IMR-90 (cell line): ENCODE results near the gene CEBPG. TPM values are rescaled to one million over a fixed set of nuclear protein-coding genes. Genes with fewer than 3 reads are reported as not detected.

ENCODE experiments used
- ATAC-seq: fragments of 200-7000 bp; cut with Tn5 transposase; 2 replicates; pipeline ENCODE4 v1.9.1; 2020; ENCODE audit warnings: low read depth, mild to moderate bottlenecking, moderate library complexity
- BruUV-seq: library from RNA; stranded (reverse); fragments of 400-500 nt; replicated peaks from 2 replicates; lab custom pipeline; 2021; lab: Mats Ljungman, UMichigan
- CTCF ChIA-PET: fragments of 300-600 bp; formaldehyde crosslinking; extraction: SDS; loops from one replicate; lab custom pipeline; 2021; ENCODE audit warnings: antibody characterized with exemption; lab: Yijun Ruan, JAX
- POLR2A ChIA-PET: fragments of 300-600 bp; sonication (Branson Sonifier 250); formaldehyde crosslinking; loops from one replicate; lab custom pipeline; 2022; ENCODE audit warnings: antibody characterized with exemption; ENCODE audit not compliant: unreplicated experiment; lab: Charles Lee
- DNase-seq: peaks from one replicate; pipeline ENCODE4 v3.0.0; 2013
- H2AFZ ChIP-seq: replicated peaks from 2 replicates; pipeline ENCODE3; 2013; ENCODE audit warnings: low read length, mild to moderate bottlenecking; ENCODE audit not compliant: poor library complexity
- H2AK5ac ChIP-seq: 2 replicates; pipeline ENCODE4 v1.6.1; 2013; ENCODE audit warnings: low read depth, low read length, inconsistent platforms
- H2AK9ac ChIP-seq: replicated peaks from 2 replicates; pipeline ENCODE3; 2013; ENCODE audit warnings: mild to moderate bottlenecking, low read depth, low read length, moderate library complexity; ENCODE audit not compliant: poor library complexity
- H2BK120ac ChIP-seq: 2 replicates; pipeline ENCODE4 v1.6.1; 2013; ENCODE audit warnings: low read depth, low read length, inconsistent platforms
- H2BK15ac ChIP-seq: 3 replicates; pipeline ENCODE4 v1.6.1; 2013; ENCODE audit warnings: low read depth, low read length, inconsistent platforms
- H2BK20ac ChIP-seq: 2 replicates; pipeline ENCODE4 v1.6.1; 2013; ENCODE audit warnings: low read depth, mild to moderate bottlenecking, inconsistent platforms, low read length, moderate library complexity
- H2BK5ac ChIP-seq: 2 replicates; pipeline ENCODE4 v1.6.1; 2013; ENCODE audit warnings: mild to moderate bottlenecking, low read depth, low read length, inconsistent platforms; ENCODE audit not compliant: poor library complexity, severe bottlenecking
- H3K14ac ChIP-seq: replicated peaks from 2 replicates; pipeline ENCODE4 v1.6.1; 2013; ENCODE audit warnings: low read depth, low read length, inconsistent platforms
- H3K18ac ChIP-seq: 2 replicates; pipeline ENCODE4 v1.6.1; 2013; ENCODE audit warnings: low read depth, low read length, control low read depth
- H3K23ac ChIP-seq: 2 replicates; pipeline ENCODE4 v1.6.1; 2013; ENCODE audit warnings: low read depth, low read length, inconsistent platforms
- H3K27ac ChIP-seq: 2 replicates; pipeline ENCODE4 v1.5.1; 2013; ENCODE audit warnings: mild to moderate bottlenecking, control low read depth, low read length; ENCODE audit not compliant: insufficient read depth
- H3K27me3 ChIP-seq: 2 replicates; pipeline ENCODE4 v1.6.1; 2013; ENCODE audit warnings: low read length; ENCODE audit not compliant: control insufficient read depth, insufficient read depth
- H3K36me3 ChIP-seq: 2 replicates; pipeline ENCODE4 v1.6.1; 2013; ENCODE audit warnings: low read length, mixed read lengths; ENCODE audit not compliant: control insufficient read depth, insufficient read depth
- H3K4ac ChIP-seq: 2 replicates; pipeline ENCODE4 v1.6.1; 2013; ENCODE audit warnings: low read depth, low read length, inconsistent platforms
- H3K4me1 ChIP-seq: 2 replicates; pipeline ENCODE4 v1.6.1; 2013; ENCODE audit warnings: low read length, mixed read lengths; ENCODE audit not compliant: control insufficient read depth, insufficient read depth
- H3K4me2 ChIP-seq: 2 replicates; pipeline ENCODE4 v1.6.1; 2013; ENCODE audit warnings: low read depth, mild to moderate bottlenecking, control low read depth, low read length, moderate library complexity
- H3K4me3 ChIP-seq: 2 replicates; pipeline ENCODE4 v1.5.1; 2013; ENCODE audit warnings: low read depth, mild to moderate bottlenecking, control low read depth, low read length, moderate library complexity; ENCODE audit not compliant: insufficient read depth
- H3K56ac ChIP-seq: 2 replicates; pipeline ENCODE4 v1.6.1; 2013; ENCODE audit warnings: low read length, inconsistent platforms; ENCODE audit not compliant: insufficient read depth; ENCODE audit errors: extremely low read depth
- H3K79me1 ChIP-seq, 2 experiments: 2 replicates each; pipeline ENCODE4 v1.6.1; 2013; ENCODE audit warnings: low read length in 2 of 2, inconsistent platforms in 1 of 2, low read depth in 1 of 2
- H3K9ac ChIP-seq: 2 replicates; pipeline ENCODE4 v1.6.1; 2013; ENCODE audit warnings: low read depth, low read length, control low read depth
- H3K9me1 ChIP-seq: 2 replicates; pipeline ENCODE4 v1.6.1; 2013; ENCODE audit warnings: low read length, inconsistent platforms; ENCODE audit not compliant: insufficient read depth
- H3K9me3 ChIP-seq: 2 replicates; pipeline ENCODE4 v1.6.1; 2013; ENCODE audit warnings: low read length; ENCODE audit not compliant: control insufficient read depth, insufficient read depth
- H4K20me1 ChIP-seq: 2 replicates; pipeline ENCODE4 v1.6.1; 2013; ENCODE audit warnings: low read length, inconsistent platforms; ENCODE audit not compliant: insufficient read depth
- H4K5ac ChIP-seq: 2 replicates; pipeline ENCODE4 v1.6.1; 2013; ENCODE audit warnings: mild to moderate bottlenecking, low read depth, low read length, control low read depth
- H4K8ac ChIP-seq, 2 experiments: 2 replicates each; pipeline ENCODE4 v1.6.1; 2013; ENCODE audit warnings: low read depth in 2 of 2, low read length in 2 of 2, control low read depth in 1 of 2, inconsistent platforms in 1 of 2
- H4K91ac ChIP-seq: 2 replicates; pipeline ENCODE4 v1.6.1; 2013; ENCODE audit warnings: low read depth, low read length, inconsistent platforms; ENCODE audit not compliant: insufficient read depth
- BHLHE40 ChIP-seq: fragments of 150-350 bp; IDR thresholded peaks from 2 replicates; pipeline ENCODE4 v1.6.1; 2016; ENCODE audit warnings: mild to moderate bottlenecking, low read depth, low read length
- CEBPB ChIP-seq: IDR thresholded peaks from 2 replicates; pipeline ENCODE4 v1.6.1; 2012; ENCODE audit warnings: low read depth, low read length, improper control_type of control experiment
- CHD1 ChIP-seq: IDR thresholded peaks from 2 replicates; pipeline ENCODE4 v1.6.1; 2012; ENCODE audit warnings: low read depth, low read length, improper control_type of control experiment
- ELK1 ChIP-seq: fragments of 150-350 bp; IDR thresholded peaks from 2 replicates; pipeline ENCODE4 v1.6.1; 2016; ENCODE audit warnings: low read depth, mild to moderate bottlenecking, low read length, moderate library complexity, borderline replicate concordance
- MAFK ChIP-seq: IDR thresholded peaks from 2 replicates; pipeline ENCODE4 v1.6.1; 2012; ENCODE audit warnings: low read depth, low read length, improper control_type of control experiment
- NFE2L2 ChIP-seq: fragments of 150-350 bp; IDR thresholded peaks from 2 replicates; pipeline ENCODE4 v1.6.1; 2016; ENCODE audit warnings: low read depth, mild to moderate bottlenecking, low read length
- POLR2A ChIP-seq: IDR thresholded peaks from 2 replicates; pipeline ENCODE4 v1.6.1; 2012; ENCODE audit warnings: mild to moderate bottlenecking, low read depth, low read length
- RAD21 ChIP-seq: IDR thresholded peaks from 2 replicates; pipeline ENCODE4 v1.6.1; 2012; ENCODE audit warnings: low read length, improper control_type of control experiment
- RCOR1 ChIP-seq: IDR thresholded peaks from 2 replicates; pipeline ENCODE4 v1.6.1; 2012; ENCODE audit warnings: mild to moderate bottlenecking, low read length, improper control_type of control experiment; ENCODE audit not compliant: insufficient replicate concordance
- RFX5 ChIP-seq: IDR thresholded peaks from 2 replicates; pipeline ENCODE4 v1.8.0; 2012; ENCODE audit warnings: low read depth, mild to moderate bottlenecking, low read length, moderate library complexity
- SMC3 ChIP-seq: fragments of 150-350 bp; IDR thresholded peaks from 2 replicates; pipeline ENCODE4 v1.6.1; 2016; ENCODE audit warnings: low read depth, mild to moderate bottlenecking, antibody characterized with exemption, low read length, moderate library complexity
- USF2 ChIP-seq: fragments of 150-350 bp; IDR thresholded peaks from 2 replicates; pipeline ENCODE4 v1.6.1; 2017; ENCODE audit warnings: mild to moderate bottlenecking, antibody characterized with exemption, low read length, low read depth
- WGBS, 2 experiments: methylation state at CpG; one replicate each; pipeline versions ENCODE4 v1.1.5 to v1.1.7; 2013; ENCODE audit warnings: missing lambda C conversion rate in 2 of 2; ENCODE audit not compliant: insufficient read length in 1 of 2; ENCODE audit errors: extremely low coverage in 2 of 2; 5-methylcytosine and 5-hydroxymethylcytosine counted together
- dilution Hi-C: fragments of 300-500 bp; cut with HindIII; formaldehyde crosslinking; loops from one replicate; pipeline ENCODE4 v1.14.3; 2018; ENCODE audit warnings: low sequenced_read_pairs; ENCODE audit not compliant: unreplicated experiment
- in situ Hi-C: fragments of 300-500 bp; cut with MboI; formaldehyde crosslinking; loops from 3 replicates; pipeline ENCODE4 v1.14.3; 2019; ENCODE audit warnings: low sequenced_read_pairs, inconsistent platforms, mixed read lengths
- intact Hi-C: fragments of 100-400 bp; cut with micrococcal nuclease; formaldehyde crosslinking; loops from 2 replicates; pipeline ENCODE4 v1.10.0; 2022
- polyA plus RNA-seq, 3 experiments: library from polyadenylated mRNA; depleted of rRNA; stranded (reverse); fragments of >200 nt; gene quantifications; 2 replicates each; pipeline ENCODE4 v1.2.3, GENCODE V29; 2012; ENCODE audit warnings: low replicate concordance in 1 of 3
- total RNA-seq: library from RNA; depleted of rRNA; stranded (reverse); fragments of >200 nt; gene quantifications from 2 replicates; pipeline ENCODE4 v1.2.3, GENCODE V29; 2012

Gene CEBPG
- total and polyA plus RNA-seq, 2 of the 4 experiments (the other 2 are of a cell fraction) = 9.2 to 14.3 TPM

GRCh38 chr19:33377586-33378475 is 4.3 kb downstream of the CEBPG start (continued):
- no peak for TF ChIP-seq USF2

DNA sequence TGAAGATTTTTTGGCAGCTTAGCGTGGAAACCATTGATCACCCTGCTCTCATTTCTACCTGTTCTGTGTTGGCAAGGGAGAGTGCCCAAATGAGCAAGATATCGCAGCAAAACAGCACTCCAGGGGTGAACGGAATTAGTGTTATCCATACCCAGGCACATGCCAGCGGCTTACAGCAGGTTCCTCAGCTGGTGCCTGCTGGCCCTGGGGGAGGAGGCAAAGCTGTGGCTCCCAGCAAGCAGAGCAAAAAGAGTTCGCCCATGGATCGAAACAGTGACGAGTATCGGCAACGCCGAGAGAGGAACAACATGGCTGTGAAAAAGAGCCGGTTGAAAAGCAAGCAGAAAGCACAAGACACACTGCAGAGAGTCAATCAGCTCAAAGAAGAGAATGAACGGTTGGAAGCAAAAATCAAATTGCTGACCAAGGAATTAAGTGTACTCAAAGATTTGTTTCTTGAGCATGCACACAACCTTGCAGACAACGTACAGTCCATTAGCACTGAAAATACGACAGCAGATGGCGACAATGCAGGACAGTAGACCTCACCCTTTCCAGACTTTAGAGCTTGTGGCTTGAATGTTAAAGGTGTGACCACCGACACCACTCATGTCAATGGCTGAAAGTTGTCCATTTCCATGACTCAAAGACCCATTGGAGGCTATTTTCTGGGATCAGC is 5.8 kb downstream of the CEBPG start:
- POLR2A ChIA-PET = no interaction called here
- Histone ChIP-seq H2BK15ac (no peak overlapping the region), H3K79me1 (peaks cover 32 to 83% of the 10 kb centered on the region in 2 experiments), H3K23ac (no peak overlapping the region), H3K4ac (no peak overlapping the region), H4K91ac (no peak overlapping the region), H3K14ac (no peak overlapping the region), H2AK5ac (no peak overlapping the region), H3K4me2 (no peak overlapping the region), H2AFZ (no peak overlapping the region), H3K56ac (no peak overlapping the region), H3K36me3 (peaks cover 11% of the 10 kb centered on the region), H4K20me1 (peaks cover 100% of the 10 kb centered on the region), H3K9me3 (no peaks in the 10 kb centered on the region), H3K4me3 (no peak overlapping the region), H2BK5ac (no peak overlapping the region), H4K5ac (no peak overlapping the region), H3K27me3 (no peaks in the 10 kb centered on the region), H3K9ac (no peak overlapping the region), H3K18ac (no peak overlapping the region), H2AK9ac (no peak overlapping the region), H3K27ac (no peak overlapping the region), H2BK20ac (no peak overlapping the region), H3K9me1 (peaks cover 42% of the 10 kb centered on the region), H3K4me1 (peaks cover 8% of the 10 kb centered on the region), H2BK120ac (no peak overlapping the region), H4K8ac (no peak overlapping the region)
- dilution Hi-C loops = no loop called here
- WGBS, 2 experiments = 96% methylated on average over 7 of the region's 16 CpGs; no CpG with 5 or more reads in 1 of the 2 experiments
- intact Hi-C loops = no loop called here
- CTCF ChIA-PET = no interaction called here
- in situ Hi-C loops = no loop called here
- DNase-seq = no peak
- BruUV-seq = no TSS peak
- no peak for ATAC-seq
- TF ChIP-seq SMC3 = no peak
- TF ChIP-seq RCOR1 = no peak
- TF ChIP-seq MAFK = no peak
- TF ChIP-seq RFX5 = no peak
- TF ChIP-seq USF2 = no peak
- no peak for TF ChIP-seq ELK1
- no peak for TF ChIP-seq BHLHE40
- TF ChIP-seq RAD21 = no peak
- TF ChIP-seq CHD1 = no peak
- TF ChIP-seq CEBPB = no peak
- TF ChIP-seq NFE2L2 = no peak
- TF ChIP-seq POLR2A = no peak
